Stimulated activated CD4-positive, alpha-beta T cell treated with anti-CD3 and anti-CD28 coated beads, Interleukin-1b, Interleukin-23, amount 100 ng/mL, for 48 hours (primary cell): ENCODE results near the gene GADD45GIP1.
"Not testable (repeated sequence)": the region's sequence is repeated elsewhere in the genome, so short reads cannot be mapped to it uniquely, and the experiment has no call there.

Source experiments
- DNase-seq: peaks from one replicate; pipeline ENCODE4 v3.0.0-alpha.2; 2020

Gene GADD45GIP1

GRCh38 chr19:12955575-12955974 is 1.4 kb downstream of the GADD45GIP1 start:
- not testable (repeated sequence) for DNase-seq

- DNase-seq = no peak
Measured at GRCh38 chr19:12954612-12954962, 2.4 kb downstream of the GADD45GIP1 start.

- DNase-seq = no peak
Measured at GRCh38 chr19:12953799-12954611, 3.0 kb downstream of the GADD45GIP1 start.

- no peak for DNase-seq
Measured at GRCh38 chr19:12953138-12953798, 3.8 kb downstream of the GADD45GIP1 start.

- no peak for DNase-seq
Measured at GRCh38 chr19:12952488-12953137, 4.4 kb downstream of the GADD45GIP1 start.

GRCh38 chr19:12952050-12952449 is 5.0 kb downstream of the GADD45GIP1 start:
- DNase-seq = not testable (repeated sequence)

GRCh38 chr19:12949363-12950283 is 7.4 kb downstream of the GADD45GIP1 start:
- DNase-seq = no peak

- DNase-seq = no peak
Measured at GRCh38 chr19:12948612-12949362, 8.2 kb downstream of the GADD45GIP1 start.

- no peak for DNase-seq
Measured at GRCh38 chr19:12947702-12948611, 9.1 kb downstream of the GADD45GIP1 start.

GRCh38 chr19:12946731-12947496 is 10.1 kb downstream of the GADD45GIP1 start:
- no peak for DNase-seq

GRCh38 chr19:12946092-12946721 is 10.8 kb downstream of the GADD45GIP1 start:
- DNase-seq = peak; percentile 61

GRCh38 chr19:12945479-12946091 is 11.4 kb downstream of the GADD45GIP1 start, which contains the start of gene RAD23A:
RAD23A (plus strand) TSS chr19:12945862; CDS start chr19:12945949, 87 bp downstream.
- peak; percentile 99 for DNase-seq

GRCh38 chr19:12944104-12944674 is 12.8 kb downstream of the GADD45GIP1 start:
- no peak for DNase-seq

GRCh38 chr19:12943437-12944044 is 13.5 kb downstream of the GADD45GIP1 start:
- DNase-seq = no peak

- no peak for DNase-seq
Measured at GRCh38 chr19:12940897-12941296, 16.1 kb downstream of the GADD45GIP1 start.

GRCh38 chr19:12939975-12940423 is 17.0 kb downstream of the GADD45GIP1 start:
- no peak for DNase-seq

- peak; percentile 50 for DNase-seq
Measured at GRCh38 chr19:12938779-12939601, 18.0 kb downstream of the GADD45GIP1 start.
